Parathyroid adenoma (tissue), 2 donors: Measurements from ENCODE around the gene INSL6.
A peak's percentile ranks its signal among the peaks of the same experiment; 100 is the strongest.

Experiments used
- H2AFZ ChIP-seq: fragments of 300-600 bp; sonication (generic); one replicate; pipeline ENCODE4 v1.7.0; 2017; ENCODE audit warnings: antibody characterized with exemption, mild to moderate bottlenecking
- H3K27ac ChIP-seq: fragments of 300-600 bp; sonication (generic); one replicate; pipeline ENCODE4 v1.7.0; 2017
- H3K27me3 ChIP-seq: fragments of 300-600 bp; sonication (generic); one replicate; pipeline ENCODE4 v1.7.0; 2017; ENCODE audit warnings: low read length; ENCODE audit not compliant: control insufficient read depth, insufficient read depth
- H3K36me3 ChIP-seq: fragments of 300-600 bp; sonication (generic); one replicate; pipeline ENCODE4 v1.7.0; 2017; ENCODE audit warnings: low read length; ENCODE audit not compliant: control insufficient read depth, insufficient read depth
- H3K4me1 ChIP-seq: fragments of 300-600 bp; sonication (generic); one replicate; pipeline ENCODE4 v1.7.0; 2017; ENCODE audit warnings: control low read depth
- H3K4me2 ChIP-seq: fragments of 300-600 bp; sonication (generic); one replicate; pipeline ENCODE4 v1.7.0; 2017; ENCODE audit warnings: low read length
- H3K4me3 ChIP-seq: fragments of 300-600 bp; sonication (generic); one replicate; pipeline ENCODE4 v1.7.0; 2017; ENCODE audit warnings: low read depth, low read length
- H3K79me2 ChIP-seq: fragments of 300-600 bp; sonication (generic); one replicate; pipeline ENCODE4 v1.7.0; 2017; ENCODE audit warnings: control low read depth
- H3K9ac ChIP-seq: fragments of 300-600 bp; sonication (generic); one replicate; pipeline ENCODE4 v1.7.0; 2017; ENCODE audit warnings: mild to moderate bottlenecking
- H3K9me3 ChIP-seq: fragments of 300-600 bp; sonication (generic); one replicate; pipeline ENCODE4 v1.7.0; 2017; ENCODE audit warnings: low read length; ENCODE audit not compliant: control insufficient read depth
- CTCF ChIP-seq: fragments of 300-600 bp; sonication (generic); IDR thresholded peaks from one replicate; pipeline ENCODE4 v1.7.0; 2017; ENCODE audit warnings: antibody characterized with exemption, mild to moderate bottlenecking
- donor health status: primary hyperparathyroidism.

Gene INSL6

GRCh38 chr9:5193345-5193744 lies 7.9 kb upstream of the INSL6 start:
- no peak overlapping the region for H3K4me3 ChIP-seq
- H3K9ac ChIP-seq: no peak overlapping the region
- no peak overlapping the region for H3K4me2 ChIP-seq
- no peak for TF ChIP-seq CTCF
- H3K79me2 ChIP-seq: no peaks in the 10 kb centered on the region
- no peak overlapping the region for H3K27ac ChIP-seq
- H3K36me3 ChIP-seq: no peaks in the 10 kb centered on the region
- no peaks in the 10 kb centered on the region for H3K27me3 ChIP-seq
- no peak overlapping the region for H2AFZ ChIP-seq
- H3K9me3 ChIP-seq: no peaks in the 10 kb centered on the region
- no peaks in the 10 kb centered on the region for H3K4me1 ChIP-seq

GRCh38 chr9:5191985-5192384 lies 6.5 kb upstream of the INSL6 start:
- Histone ChIP-seq H3K4me3 (no peak overlapping the region), H3K36me3 (no peaks in the 10 kb centered on the region), H3K27ac (no peak overlapping the region), H3K4me1 (no peaks in the 10 kb centered on the region), H3K4me2 (no peak overlapping the region), H2AFZ (no peak overlapping the region), H3K79me2 (no peaks in the 10 kb centered on the region), H3K9ac (no peak overlapping the region), H3K27me3 (no peaks in the 10 kb centered on the region), H3K9me3 (no peaks in the 10 kb centered on the region)
- TF ChIP-seq CTCF: no peak

GRCh38 chr9:5188060-5188984 lies 2.9 kb upstream of the INSL6 start:
- Histone ChIP-seq H3K4me1 (no peaks in the 10 kb centered on the region), H3K9ac (no peak overlapping the region), H3K27me3 (no peaks in the 10 kb centered on the region), H3K9me3 (no peaks in the 10 kb centered on the region), H3K79me2 (no peaks in the 10 kb centered on the region), H2AFZ (no peak overlapping the region), H3K36me3 (no peaks in the 10 kb centered on the region), H3K4me3 (no peak overlapping the region), H3K27ac (no peak overlapping the region), H3K4me2 (no peak overlapping the region)
- TF ChIP-seq CTCF: no peak

- H3K4me3 ChIP-seq: no peak overlapping the region
- no peak overlapping the region for H2AFZ ChIP-seq
- no peak overlapping the region for H3K4me2 ChIP-seq
- H3K27ac ChIP-seq: no peak overlapping the region
- no peak overlapping the region for H3K9ac ChIP-seq
- H3K9me3 ChIP-seq: no peaks in the 10 kb centered on the region
- peak; percentile 58 for TF ChIP-seq CTCF
- H3K4me1 ChIP-seq: no peaks in the 10 kb centered on the region
- no peaks in the 10 kb centered on the region for H3K79me2 ChIP-seq
- H3K27me3 ChIP-seq: no peaks in the 10 kb centered on the region
- no peaks in the 10 kb centered on the region for H3K36me3 ChIP-seq
These were observed 1.2 kb upstream of the INSL6 start for GRCh38 chr9:5186416-5187169.
